ENCODE measurements around the gene ANO7.

- TF ChIP-seq CTCF (IDR thresholded peaks at IDR 0.05; ENCODE audit: borderline replicate concordance, extremely low read depth, low read length, poor library complexity, severe bottlenecking) (no peak), EZH2 (IDR thresholded peaks at IDR 0.05; ENCODE audit: borderline replicate concordance, low read depth, low read length, severe bottlenecking) (no peak)
Measured at GRCh38 chr2:241195506-241196130, 7.1 kb downstream of the ANO7 start.

All from DND-41 (cell line).